Stimulated activated CD4-positive, alpha-beta T cell treated with anti-CD3 and anti-CD28 coated beads, Interleukin-1b, Interleukin-23, amount 100 ng/mL, for 24 hours (primary cell): Measurements from ENCODE around the gene KCNK5.
A peak's percentile ranks its signal among the peaks of the same experiment; 100 is the strongest.

Experiments
- DNase-seq, 4 experiments: peaks; one replicate each; pipeline ENCODE4 v3.0.0-alpha.2; 2020; ENCODE audit warnings: low read depth in 4 of 4, low spot score in 1 of 4

KCNK5 gene

GRCh38 chr6:39178235-39178634 is 51.0 kb downstream of the KCNK5 start:
- no peak for DNase-seq

- DNase-seq: no peak
These were observed 52.1 kb downstream of the KCNK5 start for GRCh38 chr6:39177130-39177529.

- no peak for DNase-seq
These were observed 56.0 kb downstream of the KCNK5 start for GRCh38 chr6:39173270-39173669.

GRCh38 chr6:39172377-39172757 is 56.9 kb downstream of the KCNK5 start:
- DNase-seq: no peak

- no peak for DNase-seq
These were observed 57.5 kb downstream of the KCNK5 start for GRCh38 chr6:39171489-39172376.

- no peak for DNase-seq
These were observed 58.4 kb downstream of the KCNK5 start for GRCh38 chr6:39170860-39171259.

GRCh38 chr6:39170389-39170788 is 58.9 kb downstream of the KCNK5 start:
- no peak for DNase-seq

- no peak for DNase-seq
These were observed 59.6 kb downstream of the KCNK5 start for GRCh38 chr6:39169448-39170344.

- DNase-seq: no peak
These were observed 61.2 kb downstream of the KCNK5 start for GRCh38 chr6:39167866-39168625.

GRCh38 chr6:39167321-39167720 is 62.0 kb downstream of the KCNK5 start:
- DNase-seq: no peak

- no peak for DNase-seq
These were observed 62.4 kb downstream of the KCNK5 start for GRCh38 chr6:39166912-39167290.

- peak; percentile 80 to 89 (median 84) for DNase-seq
These were observed 62.9 kb downstream of the KCNK5 start for GRCh38 chr6:39166189-39166911.

- no peak for DNase-seq
These were observed 71.8 kb downstream of the KCNK5 start for GRCh38 chr6:39157511-39157910.

- DNase-seq: no peak
These were observed 72.5 kb downstream of the KCNK5 start for GRCh38 chr6:39156801-39157200.

- no peak for DNase-seq
These were observed 74.6 kb downstream of the KCNK5 start for GRCh38 chr6:39154705-39155104.

GRCh38 chr6:39153766-39154397 is 75.4 kb downstream of the KCNK5 start:
- DNase-seq: peak in 1 of 4 experiments; percentile 14

GRCh38 chr6:39152262-39152661 is 77.0 kb downstream of the KCNK5 start:
- no peak for DNase-seq

GRCh38 chr6:39151211-39151610 is 78.1 kb downstream of the KCNK5 start:
- no peak for DNase-seq

GRCh38 chr6:39144481-39145173 is 84.6 kb downstream of the KCNK5 start:
- DNase-seq: no peak
